CD14-positive monocyte (primary cell): ENCODE measurements around the gene DNAJC5. TPM values are rescaled to one million over a fixed set of nuclear protein-coding genes. Genes with fewer than 3 reads are reported as not detected.
A peak's percentile ranks its signal among the peaks of the same experiment; 100 is the strongest.

Source experiments
- DNase-seq, 3 donors: peaks; one replicate each; pipeline ENCODE4 v3.0.0-alpha.2; 2011 to 2022
- H2AFZ ChIP-seq: 2 replicates; pipeline ENCODE4 v1.6.0; 2012; ENCODE audit warnings: mild to moderate bottlenecking, low read depth, low read length, inconsistent platforms; ENCODE audit not compliant: insufficient read depth, poor library complexity, severe bottlenecking
- H3K27ac ChIP-seq, 2 donors: 1 replicate in 1 of 2; 2 replicates in 1 of 2; pipeline ENCODE4 v1.5.1; 2012 to 2013; ENCODE audit warnings: low read length in 2 of 2, control low read depth in 1 of 2, inconsistent platforms in 1 of 2, low read depth in 1 of 2, mild to moderate bottlenecking in 1 of 2
- H3K27me3 ChIP-seq, 2 donors: one replicate each; pipeline versions ENCODE4 v1.6.0 to v1.6.1; 2011 to 2013; ENCODE audit warnings: low read length in 2 of 2; ENCODE audit not compliant: control insufficient read depth in 2 of 2, insufficient read depth in 2 of 2
- H3K36me3 ChIP-seq, 2 donors: replicated peaks in 1 of 2; 1 replicate in 1 of 2; 2 replicates in 1 of 2; pipeline versions ENCODE4 v1.5.1 to v1.6.1; 2012 to 2013; ENCODE audit warnings: low read length in 2 of 2, control low read depth in 1 of 2, inconsistent platforms in 1 of 2, mild to moderate bottlenecking in 1 of 2; ENCODE audit not compliant: insufficient read depth in 2 of 2, control insufficient read depth in 1 of 2
- H3K4me1 ChIP-seq, 2 donors: 1 replicate in 1 of 2; 2 replicates in 1 of 2; pipeline versions ENCODE4 v1.5.1 to v1.6.1; 2012 to 2013; ENCODE audit warnings: low read length in 2 of 2, control low read depth in 1 of 2, inconsistent platforms in 1 of 2, mild to moderate bottlenecking in 1 of 2, moderate library complexity in 1 of 2; ENCODE audit not compliant: insufficient read depth in 2 of 2, control insufficient read depth in 1 of 2
- H3K4me2 ChIP-seq: replicated peaks from 2 replicates; pipeline ENCODE3; 2012; ENCODE audit warnings: low read length, moderate library complexity, mild to moderate bottlenecking; ENCODE audit not compliant: poor library complexity, severe bottlenecking; ENCODE audit errors: extremely low read depth
- H3K4me3 ChIP-seq, 3 experiments: fragments of 200-600 bp in 1 of 3; sonication (generic) in 1 of 3; replicated peaks in 1 of 3; 1 replicate in 2 of 3; 2 replicates in 1 of 3; pipeline ENCODE4 v1.5.1; 2011 to 2013; ENCODE audit warnings: low read length in 3 of 3, mild to moderate bottlenecking in 3 of 3, control low read depth in 2 of 3, low read depth in 2 of 3, inconsistent platforms in 1 of 3, moderate library complexity in 1 of 3
- H3K79me2 ChIP-seq: 2 replicates; pipeline ENCODE4 v1.6.0; 2012; ENCODE audit warnings: mild to moderate bottlenecking, control low read depth, inconsistent platforms, low read length, moderate library complexity; ENCODE audit not compliant: insufficient read depth
- H3K9ac ChIP-seq: 2 replicates; pipeline ENCODE4 v1.6.0; 2017; ENCODE audit warnings: low read length, mild to moderate bottlenecking; ENCODE audit not compliant: insufficient read depth, poor library complexity, severe bottlenecking
- H3K9me3 ChIP-seq, 2 donors: replicated peaks in 1 of 2; 1 replicate in 1 of 2; 2 replicates in 1 of 2; pipeline versions ENCODE4 v1.5.1 to v1.6.1; 2012 to 2013; ENCODE audit warnings: low read length in 2 of 2, control low read depth in 1 of 2; ENCODE audit not compliant: control insufficient read depth in 1 of 2, insufficient read depth in 1 of 2
- H4K20me1 ChIP-seq: 2 replicates; pipeline ENCODE4 v1.6.0; 2012; ENCODE audit warnings: mild to moderate bottlenecking, low read length, control low read depth, moderate library complexity; ENCODE audit not compliant: insufficient read depth
- H3K27ac Mint-ChIP-seq, 7 donors: one replicate each; pipeline ENCODE4 v1.8.0; 2020; ENCODE audit warnings: mild to moderate bottlenecking in 7 of 7, mixed read lengths in 7 of 7, moderate library complexity in 6 of 7, inconsistent platforms in 2 of 7
- H3K27me3 Mint-ChIP-seq, 3 donors: one replicate each; pipeline ENCODE4 v1.8.0; 2021 to 2022; ENCODE audit warnings: low read depth in 3 of 3, mild to moderate bottlenecking in 3 of 3, mixed read lengths in 3 of 3, moderate library complexity in 3 of 3, inconsistent platforms in 1 of 3
- H3K36me3 Mint-ChIP-seq, 2 donors: one replicate each; pipeline ENCODE4 v1.8.0; 2020; ENCODE audit warnings: mixed read lengths in 2 of 2, inconsistent platforms in 1 of 2, mild to moderate bottlenecking in 1 of 2
- H3K4me1 Mint-ChIP-seq: one replicate; pipeline ENCODE4 v1.8.0; 2020; ENCODE audit warnings: mild to moderate bottlenecking, mixed read lengths
- H3K4me3 Mint-ChIP-seq, 2 donors: one replicate each; pipeline ENCODE4 v1.8.0; 2020; ENCODE audit warnings: mild to moderate bottlenecking in 2 of 2, mixed read lengths in 2 of 2, moderate library complexity in 1 of 2
- H3K9me3 Mint-ChIP-seq, 7 donors: one replicate each; pipeline ENCODE4 v1.8.0; 2020 to 2022; ENCODE audit warnings: mixed read lengths in 7 of 7, mild to moderate bottlenecking in 6 of 7, moderate library complexity in 6 of 7, inconsistent platforms in 2 of 7
- WGBS: methylation state at CpG from one replicate; pipeline ENCODE4 v1.1.5; 2013; ENCODE audit warnings: missing lambda C conversion rate; ENCODE audit not compliant: insufficient coverage; 5-methylcytosine and 5-hydroxymethylcytosine counted together
- intact Hi-C, 2 donors: fragments of 100-400 bp; cut with micrococcal nuclease; formaldehyde crosslinking; loops; one replicate each; pipeline versions ENCODE4 v1.15.0 to v1.15.1; 2023
- polyA plus RNA-seq, 3 donors: library from polyadenylated mRNA; depleted of rRNA in 1 of 3; unstranded in 2 of 3; stranded (reverse) in 1 of 3; fragments of 300-500 nt in 2 of 3; fragments of >200 nt in 1 of 3; fragmentation: Illumina TruSeq in 2 of 3; gene quantifications; 1 replicate in 2 of 3; 2 replicates in 1 of 3; pipeline ENCODE4 v1.2.3, GENCODE V29; 2012 to 2021
- TF ChIP-seq, protein P1 (sequence below): fragments of 200-600 bp; IDR thresholded peaks from one replicate; pipeline ENCODE4 v1.8.0; 2022; ENCODE audit warnings: antibody characterized with exemption, mild to moderate bottlenecking

Gene DNAJC5
- polyA plus RNA-seq, 3 donors: 5.9 to 44.4 (median 7.4) TPM

DNA sequence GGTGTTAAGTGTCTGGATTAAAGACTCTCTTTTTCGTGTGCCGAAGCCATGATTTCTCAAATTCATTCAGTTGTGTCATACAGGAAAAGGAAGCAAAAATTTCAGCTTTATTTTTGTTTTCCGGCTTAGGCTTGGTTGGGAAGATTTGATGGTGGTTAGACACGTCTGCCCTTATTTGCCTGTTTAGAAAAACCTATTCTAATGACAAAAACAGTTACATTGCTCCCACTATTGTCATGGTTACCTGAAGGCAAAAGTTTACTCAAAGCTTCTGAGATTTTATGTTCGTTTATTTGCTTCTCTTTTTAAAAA lies 982 bp downstream of the DNAJC5 start:
- Histone ChIP-seq H3K4me1 (peaks cover 57 to 60% of the 10 kb centered on the region in 2 donors), H3K79me2 (peaks cover 58% of the 10 kb centered on the region), H3K27me3 (no peaks in the 10 kb centered on the region), H2AFZ (peak overlapping the region; percentile 1), H4K20me1 (peaks cover 91% of the 10 kb centered on the region), H3K27ac (peak overlapping the region; percentile 90 to 93), H3K36me3 (peaks cover 16 to 31% of the 10 kb centered on the region in 2 donors), H3K9me3 (no peaks in the 10 kb centered on the region), H3K4me2 (peak overlapping the region; percentile 96), H3K4me3 (peak overlapping the region; percentile 77 to 96 (median 80)), H3K9ac (peak overlapping the region; percentile 78)
- intact Hi-C loops: loop anchor here in 1 of 2 donors (1.0 to 10.0 kb wide), 4 partner anchors 23 to 331 kb away; partner anchors contain the start of genes TPD52L2 and UCKL1
- Mint-ChIP-seq H3K27ac (peak overlapping the region; percentile 96 to 99 (median 98)), H3K9me3 (no peaks in the 10 kb centered on the region), H3K4me1 (peaks cover 61% of the 10 kb centered on the region), H3K4me3 (peak overlapping the region; percentile 92 to 95), H3K36me3 (peaks cover 34 to 48% of the 10 kb centered on the region in 2 donors), H3K27me3 (no peaks in the 10 kb centered on the region)
- WGBS: 0% methylated on average over 3 of the region's 5 CpGs
- DNase-seq: peak in 1 of 3 donors; percentile 74
- TF ChIP-seq, protein P1, sequence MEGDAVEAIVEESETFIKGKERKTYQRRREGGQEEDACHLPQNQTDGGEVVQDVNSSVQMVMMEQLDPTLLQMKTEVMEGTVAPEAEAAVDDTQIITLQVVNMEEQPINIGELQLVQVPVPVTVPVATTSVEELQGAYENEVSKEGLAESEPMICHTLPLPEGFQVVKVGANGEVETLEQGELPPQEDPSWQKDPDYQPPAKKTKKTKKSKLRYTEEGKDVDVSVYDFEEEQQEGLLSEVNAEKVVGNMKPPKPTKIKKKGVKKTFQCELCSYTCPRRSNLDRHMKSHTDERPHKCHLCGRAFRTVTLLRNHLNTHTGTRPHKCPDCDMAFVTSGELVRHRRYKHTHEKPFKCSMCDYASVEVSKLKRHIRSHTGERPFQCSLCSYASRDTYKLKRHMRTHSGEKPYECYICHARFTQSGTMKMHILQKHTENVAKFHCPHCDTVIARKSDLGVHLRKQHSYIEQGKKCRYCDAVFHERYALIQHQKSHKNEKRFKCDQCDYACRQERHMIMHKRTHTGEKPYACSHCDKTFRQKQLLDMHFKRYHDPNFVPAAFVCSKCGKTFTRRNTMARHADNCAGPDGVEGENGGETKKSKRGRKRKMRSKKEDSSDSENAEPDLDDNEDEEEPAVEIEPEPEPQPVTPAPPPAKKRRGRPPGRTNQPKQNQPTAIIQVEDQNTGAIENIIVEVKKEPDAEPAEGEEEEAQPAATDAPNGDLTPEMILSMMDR: no peak

DNA sequence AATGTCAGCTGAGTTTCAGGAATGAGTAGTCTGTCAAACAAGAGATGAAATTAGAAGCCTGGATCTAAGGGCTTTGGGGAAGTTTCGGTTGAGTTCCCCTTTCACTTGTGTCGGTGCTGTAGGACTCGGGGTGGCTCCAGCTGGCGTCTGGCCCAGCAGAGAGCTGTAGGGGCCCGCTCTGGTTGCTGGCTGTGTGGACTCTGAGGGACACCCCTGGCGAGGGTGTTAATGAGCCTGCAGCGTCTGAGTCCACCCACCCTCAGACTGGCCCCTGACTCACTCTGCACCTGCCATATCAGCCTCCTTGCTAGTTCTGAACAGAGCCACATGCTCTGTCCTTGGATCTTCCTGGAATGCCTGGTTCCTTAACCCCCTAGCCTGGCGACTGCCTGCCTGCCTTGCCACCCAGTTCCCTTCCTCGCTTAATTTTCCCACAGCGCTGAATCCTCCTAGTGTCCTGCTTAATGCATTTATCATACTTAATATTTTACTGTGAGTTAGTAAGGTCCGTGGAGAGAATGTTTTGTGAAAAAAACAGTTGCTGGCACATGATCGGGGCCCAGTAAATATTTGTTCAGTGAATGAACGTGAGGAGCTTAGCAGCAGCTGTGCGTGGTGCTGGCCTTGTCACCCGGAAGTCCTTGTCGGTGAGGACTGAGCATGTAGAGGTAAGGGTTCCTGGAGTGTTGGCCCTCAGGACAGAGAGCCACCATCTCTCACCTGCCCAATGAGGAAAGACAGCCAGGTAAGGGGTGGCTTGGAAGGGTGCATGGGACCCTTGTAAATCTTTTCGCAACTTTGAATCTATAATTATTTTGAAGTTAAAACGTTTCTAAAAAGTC lies 1.6 kb downstream of the DNAJC5 start:
- Mint-ChIP-seq H3K4me3 (peak overlapping the region; percentile 92 to 95), H3K9me3 (no peaks in the 10 kb centered on the region), H3K27ac (peak overlapping the region; percentile 96 to 99 (median 98)), H3K4me1 (peaks cover 66% of the 10 kb centered on the region), H3K27me3 (no peaks in the 10 kb centered on the region), H3K36me3 (peaks cover 32 to 48% of the 10 kb centered on the region in 2 donors)
- 9% methylated on average over 11 of the region's 18 CpGs for WGBS
- peak overlapping the region; percentile 90 to 93 for H3K27ac ChIP-seq
- H3K9me3 ChIP-seq: no peaks in the 10 kb centered on the region
- peak overlapping the region; percentile 1 for H2AFZ ChIP-seq
- H3K4me2 ChIP-seq: peak overlapping the region; percentile 96
- peaks cover 13 to 28% of the 10 kb centered on the region in 2 donors for H3K36me3 ChIP-seq
- H3K27me3 ChIP-seq: no peaks in the 10 kb centered on the region
- DNase-seq: peak; percentile 85 to 92 (median 92)
- peak overlapping the region; percentile 77 to 96 (median 80) for H3K4me3 ChIP-seq
- intact Hi-C loops: loop anchor here in 1 of 2 donors (1.0 to 10.0 kb wide), 4 partner anchors 23 to 332 kb away; partner anchors contain the start of genes TPD52L2 and UCKL1
- peaks cover 63 to 66% of the 10 kb centered on the region in 2 donors for H3K4me1 ChIP-seq
- peaks cover 91% of the 10 kb centered on the region for H4K20me1 ChIP-seq
- TF ChIP-seq, protein P1: no peak
- H3K79me2 ChIP-seq: peaks cover 59% of the 10 kb centered on the region
- H3K9ac ChIP-seq: peak overlapping the region; percentile 78
